A673 (cell line): ENCODE data around the gene LBH. TPM values are rescaled to one million over a fixed set of nuclear protein-coding genes. Genes with fewer than 3 reads are reported as not detected.

ENCODE experiments used
- BruUV-seq: library from RNA; stranded (reverse); fragments of 400-500 nt; replicated peaks from 2 replicates; lab custom pipeline; 2021; lab: Mats Ljungman, UMichigan
- CTCF ChIA-PET: fragments of 300-600 bp; sonication (Branson Sonifier 250); formaldehyde crosslinking; loops from one replicate; lab custom pipeline; 2022; ENCODE audit warnings: antibody characterized with exemption; lab: Charles Lee
- POLR2A ChIA-PET: fragments of 300-600 bp; sonication (Branson Sonifier 250); formaldehyde crosslinking; loops from one replicate; lab custom pipeline; 2022; ENCODE audit warnings: antibody characterized with exemption; ENCODE audit not compliant: low non-redundant PET; lab: Charles Lee
- DNase-seq: peaks from one replicate; pipeline ENCODE4 v3.0.0-alpha.2; 2015; ENCODE audit warnings: low spot score
- H3K27ac ChIP-seq: fragments of 200-600 bp; sonication (generic); 2 replicates; pipeline ENCODE4 v1.5.1; 2016; ENCODE audit warnings: mixed run types, low read depth, mild to moderate bottlenecking, mixed read lengths, antibody characterized with exemption, low read length; ENCODE audit not compliant: poor library complexity, severe bottlenecking
- H3K27me3 ChIP-seq: fragments of 200-600 bp; sonication (generic); replicated peaks from 2 replicates; pipeline ENCODE4 v1.6.1; 2017; ENCODE audit warnings: mixed run types, low read depth, mild to moderate bottlenecking, mixed read lengths, antibody characterized with exemption, low read length; ENCODE audit not compliant: insufficient read depth, poor library complexity
- H3K36me3 ChIP-seq: fragments of 200-600 bp; sonication (generic); 2 replicates; pipeline ENCODE4 v1.6.1; 2016; ENCODE audit warnings: mixed run types, mild to moderate bottlenecking, mixed read lengths, antibody characterized with exemption, low read length; ENCODE audit not compliant: insufficient read depth, poor library complexity, severe bottlenecking
- H3K4me1 ChIP-seq: fragments of 200-600 bp; sonication (generic); 2 replicates; pipeline ENCODE4 v1.6.1; 2017; ENCODE audit warnings: mixed run types, mild to moderate bottlenecking, mixed read lengths, antibody characterized with exemption, low read length; ENCODE audit not compliant: insufficient read depth, poor library complexity, severe bottlenecking
- H3K4me3 ChIP-seq: fragments of 200-600 bp; sonication (generic); 2 replicates; pipeline ENCODE4 v1.5.1; 2016; ENCODE audit warnings: low read depth, mixed run types, mild to moderate bottlenecking, mixed read lengths, low read length; ENCODE audit not compliant: poor library complexity, severe bottlenecking
- H3K9me3 ChIP-seq: fragments of 200-600 bp; sonication (generic); 2 replicates; pipeline ENCODE4 v1.6.1; 2016; ENCODE audit warnings: mixed run types, low read depth, mild to moderate bottlenecking, mixed read lengths, antibody characterized with exemption, low read length; ENCODE audit not compliant: poor library complexity, severe bottlenecking
- EZH2 ChIP-seq: fragments of 200-600 bp; sonication (generic); IDR thresholded peaks from 2 replicates; pipeline ENCODE4 v1.6.1; 2017; ENCODE audit warnings: borderline replicate concordance, low read depth, mild to moderate bottlenecking, mixed read lengths, antibody characterized with exemption, low read length; ENCODE audit not compliant: poor library complexity, severe bottlenecking
- intact Hi-C: fragments of 100-400 bp; cut with micrococcal nuclease; formaldehyde crosslinking; loops from one replicate; pipeline ENCODE4 v1.10.0; 2022; ENCODE audit not compliant: unreplicated experiment
- total RNA-seq: library from RNA; stranded (reverse); gene quantifications from 2 replicates; pipeline ENCODE4 v1.2.3, GENCODE V29; 2021
- TF ChIP-seq, protein P1 (sequence below): fragments of 300-800, 200-600 bp; sonication (generic); conservative IDR thresholded peaks from 2 replicates; pipeline ENCODE4 v1.5.1; 2017; ENCODE audit warnings: low read depth, mild to moderate bottlenecking, antibody characterized with exemption, low read length, moderate library complexity, mixed read lengths

The LBH gene
- total RNA-seq, 1 experiment from 2014 or later = 140 TPM

DNA sequence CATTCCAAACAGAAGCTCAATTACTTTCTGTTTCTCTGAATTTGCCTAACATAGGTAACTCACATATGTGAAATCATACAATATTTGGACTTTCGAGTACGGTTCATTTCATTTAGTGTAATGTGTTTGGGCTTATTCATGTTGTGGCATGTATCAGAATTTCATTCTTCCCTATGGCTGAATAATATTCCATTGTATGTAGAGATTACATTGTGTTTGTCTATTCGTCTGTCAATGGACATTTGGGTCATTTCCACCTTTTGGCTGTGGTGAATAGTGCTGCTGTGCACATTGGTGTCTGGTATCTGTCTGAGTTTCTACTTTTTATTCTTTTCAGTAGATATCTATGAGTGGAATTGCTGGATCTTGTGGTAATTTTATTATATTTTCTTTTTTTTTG, 43.9 kb downstream of the LBH start:
- POLR2A ChIA-PET = no interaction called here
- no peak overlapping the region for H3K27ac ChIP-seq
- CTCF ChIA-PET = no interaction called here
- H3K36me3 ChIP-seq = no peaks in the 10 kb centered on the region
- no peaks in the 10 kb centered on the region for H3K9me3 ChIP-seq
- TF ChIP-seq, protein P1, sequence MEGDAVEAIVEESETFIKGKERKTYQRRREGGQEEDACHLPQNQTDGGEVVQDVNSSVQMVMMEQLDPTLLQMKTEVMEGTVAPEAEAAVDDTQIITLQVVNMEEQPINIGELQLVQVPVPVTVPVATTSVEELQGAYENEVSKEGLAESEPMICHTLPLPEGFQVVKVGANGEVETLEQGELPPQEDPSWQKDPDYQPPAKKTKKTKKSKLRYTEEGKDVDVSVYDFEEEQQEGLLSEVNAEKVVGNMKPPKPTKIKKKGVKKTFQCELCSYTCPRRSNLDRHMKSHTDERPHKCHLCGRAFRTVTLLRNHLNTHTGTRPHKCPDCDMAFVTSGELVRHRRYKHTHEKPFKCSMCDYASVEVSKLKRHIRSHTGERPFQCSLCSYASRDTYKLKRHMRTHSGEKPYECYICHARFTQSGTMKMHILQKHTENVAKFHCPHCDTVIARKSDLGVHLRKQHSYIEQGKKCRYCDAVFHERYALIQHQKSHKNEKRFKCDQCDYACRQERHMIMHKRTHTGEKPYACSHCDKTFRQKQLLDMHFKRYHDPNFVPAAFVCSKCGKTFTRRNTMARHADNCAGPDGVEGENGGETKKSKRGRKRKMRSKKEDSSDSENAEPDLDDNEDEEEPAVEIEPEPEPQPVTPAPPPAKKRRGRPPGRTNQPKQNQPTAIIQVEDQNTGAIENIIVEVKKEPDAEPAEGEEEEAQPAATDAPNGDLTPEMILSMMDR = no peak
- TF ChIP-seq EZH2 = no peak
- no peak overlapping the region for H3K4me3 ChIP-seq
- peaks cover 11% of the 10 kb centered on the region for H3K4me1 ChIP-seq
- H3K27me3 ChIP-seq = no peaks in the 10 kb centered on the region
- no peak for DNase-seq
- no TSS peak for BruUV-seq
- intact Hi-C loops = no loop called here

DNA sequence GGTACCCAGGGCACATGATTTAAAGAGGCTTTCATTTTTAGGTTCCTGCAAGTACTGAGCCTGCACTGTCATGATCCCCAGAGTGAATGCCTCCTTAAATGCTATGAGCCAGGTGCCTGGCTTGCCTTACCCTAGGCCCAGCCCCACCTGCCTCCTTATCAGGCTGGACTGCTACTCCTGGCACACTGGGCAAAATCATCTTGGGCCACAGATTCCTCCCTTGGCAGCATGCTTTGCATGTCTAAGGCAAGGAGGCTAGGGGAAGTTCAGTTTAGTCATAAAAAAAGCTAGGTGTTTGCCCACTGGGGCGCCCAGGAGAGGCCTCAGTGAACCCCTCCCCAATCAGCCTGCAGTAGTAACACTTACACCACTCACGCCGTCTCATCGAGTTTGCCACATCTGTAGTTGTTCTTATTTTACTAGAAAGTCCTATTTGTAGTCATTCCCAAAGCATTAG, 45.1 kb downstream of the LBH start:
- intact Hi-C loops = no loop called here

DNA sequence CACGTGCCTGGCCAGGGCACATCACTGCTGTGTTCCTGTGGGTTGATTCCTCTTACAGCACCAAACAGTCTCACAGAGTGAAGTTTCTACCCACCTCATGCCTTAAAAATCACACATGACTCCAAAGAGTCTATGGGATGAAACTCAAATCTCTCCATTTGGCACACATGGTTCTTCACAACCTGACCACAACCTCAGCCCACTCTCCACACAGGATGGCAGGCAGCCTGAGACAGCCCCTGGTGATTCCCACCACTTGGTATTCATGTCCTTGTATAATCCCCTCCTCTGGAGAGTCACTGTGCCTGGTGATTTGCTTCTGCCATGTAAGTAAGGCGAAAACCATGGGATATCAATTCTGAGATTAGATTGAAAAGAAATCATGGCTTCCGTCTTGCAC, 46.2 kb downstream of the LBH start:
- Histone ChIP-seq H3K27me3 (no peaks in the 10 kb centered on the region), H3K36me3 (no peaks in the 10 kb centered on the region), H3K4me3 (no peak overlapping the region), H3K27ac (no peak overlapping the region), H3K4me1 (peaks cover 10% of the 10 kb centered on the region), H3K9me3 (no peaks in the 10 kb centered on the region)
- DNase-seq = no peak
- intact Hi-C loops = no loop called here
- TF ChIP-seq, protein P1 = no peak
- TF ChIP-seq EZH2 = no peak
- ChIA-PET CTCF (no interaction called here), POLR2A (no interaction called here)
- no TSS peak for BruUV-seq

More for the DNA sequence above, 45.1 kb downstream of the LBH start:
- H3K27ac ChIP-seq = no peak overlapping the region
- DNase-seq = no peak
- POLR2A ChIA-PET = no interaction called here
- H3K27me3 ChIP-seq = no peaks in the 10 kb centered on the region
- no peaks in the 10 kb centered on the region for H3K9me3 ChIP-seq
- no TSS peak for BruUV-seq
- CTCF ChIA-PET = no interaction called here
- peaks cover 11% of the 10 kb centered on the region for H3K4me1 ChIP-seq
- no peak overlapping the region for H3K4me3 ChIP-seq
- TF ChIP-seq, protein P1 = no peak
- TF ChIP-seq EZH2 = no peak
- H3K36me3 ChIP-seq = no peaks in the 10 kb centered on the region
